ENCODE data around the gene FIZ1.
"Not testable (repeated sequence)": the region's sequence is repeated elsewhere in the genome, so short reads cannot be mapped to it uniquely, and the experiment has no call there.

The FIZ1 gene

GRCh38 chr19:55594996-55595545, 4.2 kb downstream of the FIZ1 start:
- no peak for DNase-seq (ENCODE audit: low read depth in 3 of 3)

GRCh38 chr19:55593096-55593772, 6.1 kb downstream of the FIZ1 start:
- no peak for DNase-seq (ENCODE audit: low read depth in 3 of 3)

GRCh38 chr19:55592391-55593090, 6.8 kb downstream of the FIZ1 start:
- DNase-seq (ENCODE audit: low read depth in 3 of 3), result no peak

- no peak for DNase-seq (ENCODE audit: low read depth in 3 of 3)
Observed at GRCh38 chr19:55591555-55591954, 7.8 kb downstream of the FIZ1 start.

- DNase-seq (ENCODE audit: low read depth in 3 of 3), result no peak
Observed at GRCh38 chr19:55590617-55591016, 8.7 kb downstream of the FIZ1 start.

- DNase-seq (ENCODE audit: low read depth in 3 of 3), result no peak
Observed at GRCh38 chr19:55590109-55590508, 9.2 kb downstream of the FIZ1 start.

GRCh38 chr19:55588738-55589137, 10.6 kb downstream of the FIZ1 start:
- no peak for DNase-seq (ENCODE audit: low read depth in 3 of 3)

- peak; percentile 89 to 91 (median 90) for DNase-seq (ENCODE audit: low read depth in 3 of 3)
Observed at GRCh38 chr19:55586976-55587668, 12.2 kb downstream of the FIZ1 start.

GRCh38 chr19:55585658-55586339, 13.5 kb downstream of the FIZ1 start:
- DNase-seq (ENCODE audit: low read depth in 3 of 3), result peak in 1 of 3 donors; percentile 53

- DNase-seq (ENCODE audit: low read depth in 3 of 3), result no peak
Observed at GRCh38 chr19:55584871-55585270, 14.4 kb downstream of the FIZ1 start.

- DNase-seq (ENCODE audit: low read depth in 3 of 3), result not testable (repeated sequence)
Observed at GRCh38 chr19:55583897-55584296, 15.4 kb downstream of the FIZ1 start.

GRCh38 chr19:55582284-55582683, 17.0 kb downstream of the FIZ1 start:
- DNase-seq (ENCODE audit: low read depth in 3 of 3), result not testable (repeated sequence)

- no peak for DNase-seq (ENCODE audit: low read depth in 3 of 3)
Observed at GRCh38 chr19:55581823-55582223, 17.5 kb downstream of the FIZ1 start.

GRCh38 chr19:55581145-55581822, 18.0 kb downstream of the FIZ1 start:
- DNase-seq (ENCODE audit: low read depth in 3 of 3), result no peak

- peak; percentile 69 to 78 (median 69) for DNase-seq (ENCODE audit: low read depth in 3 of 3)
Observed at GRCh38 chr19:55580628-55581144, 18.6 kb downstream of the FIZ1 start, which contains the start of gene ZNF579. Gene ZNF579, minus strand, starts transcription at chr19:55580848. Its CDS starts 1,209 bp downstream, at chr19:55579639.

- DNase-seq (ENCODE audit: low read depth in 3 of 3), result no peak
Observed at GRCh38 chr19:55579766-55580621, 19.3 kb downstream of the FIZ1 start.

- DNase-seq (ENCODE audit: low read depth in 3 of 3), result no peak
Observed at GRCh38 chr19:55578761-55579747, 20.3 kb downstream of the FIZ1 start.

- DNase-seq (ENCODE audit: low read depth in 3 of 3), result no peak
Observed at GRCh38 chr19:55578031-55578760, 21.1 kb downstream of the FIZ1 start.

Data from stimulated activated CD4-positive, alpha-beta T cell treated with anti-CD3 and anti-CD28 coated beads, TNF-alpha, amount 100 ng/mL, for 48 hours (primary cell).